SK-N-SH (cell line): ENCODE data around the gene RNF157.

Source experiments
- EP300 ChIP-seq, 2 experiments: IDR thresholded peaks; 2 replicates each; pipeline versions ENCODE4 v1.4.0 to v1.6.1; 2012; ENCODE audit warnings: borderline replicate concordance in 1 of 2, low read depth in 1 of 2, low read length in 1 of 2
- EZH2phosphoT487 ChIP-seq: fragments of 200-600 bp; sonication (generic); IDR thresholded peaks from 2 replicates; pipeline ENCODE4 v1.6.1; 2017; ENCODE audit warnings: low read depth, mixed run types, mild to moderate bottlenecking, antibody characterized with exemption, moderate library complexity, borderline replicate concordance
- GATA2 ChIP-seq: sonication (generic); formaldehyde crosslinking; IDR thresholded peaks from 2 replicates; pipeline ENCODE4 v1.5.0; 2020; ENCODE audit warnings: mild to moderate bottlenecking, missing genetic modification reagents
- JUND ChIP-seq: IDR thresholded peaks from 2 replicates; pipeline ENCODE4 v1.4.0; 2012
- MXI1 ChIP-seq: IDR thresholded peaks from 2 replicates; pipeline ENCODE4 v1.6.1; 2012; ENCODE audit warnings: mild to moderate bottlenecking, low read depth, low read length, improper control_type of control experiment
- POLR2AphosphoS5 ChIP-seq: IDR thresholded peaks from 2 replicates; pipeline ENCODE4 v1.6.1; 2012; ENCODE audit warnings: low read depth, low read length
- RAD21 ChIP-seq: IDR thresholded peaks from 2 replicates; pipeline ENCODE4 v1.6.1; 2012; ENCODE audit warnings: mild to moderate bottlenecking, low read length
- SIN3A ChIP-seq: IDR thresholded peaks from 2 replicates; pipeline ENCODE4 v1.6.1; 2012; ENCODE audit warnings: low read depth, mild to moderate bottlenecking, low read length, moderate library complexity, borderline replicate concordance
- TAF1 ChIP-seq: IDR thresholded peaks from 2 replicates; pipeline ENCODE4 v1.6.1; 2012; ENCODE audit warnings: low read depth, mild to moderate bottlenecking, low read length, moderate library complexity, borderline replicate concordance
- TEAD4 ChIP-seq: IDR thresholded peaks from 2 replicates; pipeline ENCODE4 v1.4.0; 2012; ENCODE audit warnings: mild to moderate bottlenecking, borderline replicate concordance; ENCODE audit not compliant: insufficient read depth
- TF ChIP-seq, protein P1 (sequence below): fragments of 200-600 bp; sonication (generic); IDR thresholded peaks from 2 replicates; pipeline ENCODE4 v1.6.1; 2017; ENCODE audit warnings: antibody characterized with exemption, mild to moderate bottlenecking, moderate library complexity
- TF ChIP-seq, protein P2 (sequence below): IDR thresholded peaks from 2 replicates; pipeline ENCODE4 v1.4.0; 2012; ENCODE audit warnings: low read depth

DNA sequence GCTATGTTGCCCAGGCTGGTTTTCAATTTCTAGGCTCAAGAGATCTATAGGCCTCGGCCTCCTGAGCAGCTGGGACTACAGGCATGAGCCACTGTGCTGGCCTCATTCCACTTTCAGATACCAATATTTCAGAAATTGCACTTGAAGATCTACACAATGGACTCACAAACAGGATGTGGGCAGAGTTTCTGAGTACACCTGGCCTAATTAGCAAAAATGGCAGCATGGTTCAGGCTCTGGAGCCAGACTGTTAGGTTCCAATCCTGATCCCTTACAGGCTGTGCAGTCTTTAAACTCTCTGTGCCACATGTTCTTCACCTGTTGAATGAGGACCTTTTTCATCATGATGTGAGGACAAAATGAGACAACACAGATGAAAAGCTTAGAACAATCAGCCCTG, 32.2 kb downstream of the RNF157 start:
- TF ChIP-seq EZH2phosphoT487 (no peak), POLR2AphosphoS5 (no peak), EP300 (IDR thresholded peaks at IDR 0.05; ENCODE audit: borderline replicate concordance in 1 of 2, low read depth in 1 of 2, low read length in 1 of 2) (no peak), JUND (no peak), GATA2 (CRISPR knock-in tag) (no peak), MXI1 (no peak), TAF1 (no peak), TEAD4 (no peak), RAD21 (no peak), SIN3A (no peak)
- TF ChIP-seq, protein P1, sequence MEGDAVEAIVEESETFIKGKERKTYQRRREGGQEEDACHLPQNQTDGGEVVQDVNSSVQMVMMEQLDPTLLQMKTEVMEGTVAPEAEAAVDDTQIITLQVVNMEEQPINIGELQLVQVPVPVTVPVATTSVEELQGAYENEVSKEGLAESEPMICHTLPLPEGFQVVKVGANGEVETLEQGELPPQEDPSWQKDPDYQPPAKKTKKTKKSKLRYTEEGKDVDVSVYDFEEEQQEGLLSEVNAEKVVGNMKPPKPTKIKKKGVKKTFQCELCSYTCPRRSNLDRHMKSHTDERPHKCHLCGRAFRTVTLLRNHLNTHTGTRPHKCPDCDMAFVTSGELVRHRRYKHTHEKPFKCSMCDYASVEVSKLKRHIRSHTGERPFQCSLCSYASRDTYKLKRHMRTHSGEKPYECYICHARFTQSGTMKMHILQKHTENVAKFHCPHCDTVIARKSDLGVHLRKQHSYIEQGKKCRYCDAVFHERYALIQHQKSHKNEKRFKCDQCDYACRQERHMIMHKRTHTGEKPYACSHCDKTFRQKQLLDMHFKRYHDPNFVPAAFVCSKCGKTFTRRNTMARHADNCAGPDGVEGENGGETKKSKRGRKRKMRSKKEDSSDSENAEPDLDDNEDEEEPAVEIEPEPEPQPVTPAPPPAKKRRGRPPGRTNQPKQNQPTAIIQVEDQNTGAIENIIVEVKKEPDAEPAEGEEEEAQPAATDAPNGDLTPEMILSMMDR = no peak
- TF ChIP-seq, protein P2, sequence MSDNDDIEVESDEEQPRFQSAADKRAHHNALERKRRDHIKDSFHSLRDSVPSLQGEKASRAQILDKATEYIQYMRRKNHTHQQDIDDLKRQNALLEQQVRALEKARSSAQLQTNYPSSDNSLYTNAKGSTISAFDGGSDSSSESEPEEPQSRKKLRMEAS = no peak
